Peyer's patch (tissue), 4 donors: ENCODE measurements around the gene BCL2L1. TPM values are rescaled to one million over a fixed set of nuclear protein-coding genes. Genes with fewer than 3 reads are reported as not detected.
A peak's percentile ranks its signal among the peaks of the same experiment; 100 is the strongest.

Source experiments
- DNase-seq, 3 donors: peaks; one replicate each; pipeline ENCODE4 v3.0.0-alpha.2; 2017 to 2019
- H3K27ac ChIP-seq, 4 donors: fragments of 200-600 bp; sonication (generic); one replicate each; pipeline ENCODE4 v1.5.1; 2016 to 2019
- H3K27me3 ChIP-seq, 2 donors: fragments of 200-600 bp; sonication (generic); one replicate each; pipeline ENCODE4 v1.5.1; 2019
- H3K36me3 ChIP-seq, 3 donors: fragments of 200-600 bp; sonication (generic); one replicate each; pipeline ENCODE4 v1.5.1; 2016 to 2019
- H3K4me1 ChIP-seq, 4 donors: fragments of 200-600 bp; sonication (generic); one replicate each; pipeline ENCODE4 v1.5.1; 2016 to 2019
- H3K4me3 ChIP-seq, 4 donors: fragments of 200-600 bp; sonication (generic); 1 replicate in 3 of 4; 2 replicates in 1 of 4; pipeline ENCODE4 v1.5.1; 2016 to 2019; ENCODE audit warnings: mild to moderate bottlenecking in 1 of 4
- H3K9me3 ChIP-seq, 4 donors: fragments of 200-600 bp; sonication (generic); one replicate each; pipeline ENCODE4 v1.5.1; 2016 to 2019; ENCODE audit warnings: mild to moderate bottlenecking in 1 of 4
- POLR2A ChIP-seq, 2 donors: fragments of 450-650 bp; IDR thresholded peaks; one replicate each; pipeline ENCODE4 v1.5.1; 2017; ENCODE audit warnings: antibody characterized with exemption in 2 of 2, mild to moderate bottlenecking in 2 of 2, moderate library complexity in 2 of 2
- total RNA-seq, 4 donors: library from RNA; depleted of rRNA; stranded (reverse); fragments of >200 nt; gene quantifications; one replicate each; pipeline ENCODE4 v1.1.0, GENCODE V29; 2016
- TF ChIP-seq, protein P1 (sequence below), 6 experiments: fragments of 450-650 bp in 4 of 6; fragments of 200-600 bp in 2 of 6; sonication (generic) in 1 of 6; IDR thresholded peaks; one replicate each; pipeline ENCODE4 v1.5.1; 2017 to 2019; ENCODE audit warnings: antibody characterized with exemption in 6 of 6, mild to moderate bottlenecking in 3 of 6, moderate library complexity in 1 of 6

Gene BCL2L1
- total RNA-seq, 4 donors from 2014 or later: 85.0 to 185 (median 144) TPM

DNA sequence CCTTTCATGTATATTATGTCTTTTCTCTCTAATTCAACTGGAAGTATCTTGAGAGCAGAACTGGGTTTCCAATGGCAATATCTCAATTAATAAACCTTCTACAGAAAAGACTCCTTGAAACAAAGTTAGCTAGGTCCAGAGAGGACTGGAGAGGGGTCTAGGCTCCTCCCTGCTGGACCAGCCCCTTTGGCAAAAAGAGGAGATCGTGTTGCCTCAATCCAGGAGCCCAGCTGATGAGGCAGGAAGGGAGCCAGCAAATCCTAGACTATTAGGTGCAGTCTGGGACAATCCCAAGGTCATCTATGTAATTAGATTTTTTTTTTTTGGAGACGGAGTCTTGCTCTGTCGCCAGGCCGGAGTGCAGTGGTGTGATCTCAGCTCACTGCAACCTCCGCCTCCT is 21.9 kb downstream of the BCL2L1 start:
- Histone ChIP-seq H3K4me3 (no peak overlapping the region), H3K27ac (peak overlapping the region in 2 of 4 donors; percentile 63 to 87), H3K27me3 (no peaks in the 10 kb centered on the region), H3K9me3 (no peaks in the 10 kb centered on the region), H3K36me3 (peaks cover 0 to 15% (median 0%) of the 10 kb centered on the region in 3 donors), H3K4me1 (peaks cover 0 to 60% (median 20%) of the 10 kb centered on the region in 4 donors)
- TF ChIP-seq, protein P1, sequence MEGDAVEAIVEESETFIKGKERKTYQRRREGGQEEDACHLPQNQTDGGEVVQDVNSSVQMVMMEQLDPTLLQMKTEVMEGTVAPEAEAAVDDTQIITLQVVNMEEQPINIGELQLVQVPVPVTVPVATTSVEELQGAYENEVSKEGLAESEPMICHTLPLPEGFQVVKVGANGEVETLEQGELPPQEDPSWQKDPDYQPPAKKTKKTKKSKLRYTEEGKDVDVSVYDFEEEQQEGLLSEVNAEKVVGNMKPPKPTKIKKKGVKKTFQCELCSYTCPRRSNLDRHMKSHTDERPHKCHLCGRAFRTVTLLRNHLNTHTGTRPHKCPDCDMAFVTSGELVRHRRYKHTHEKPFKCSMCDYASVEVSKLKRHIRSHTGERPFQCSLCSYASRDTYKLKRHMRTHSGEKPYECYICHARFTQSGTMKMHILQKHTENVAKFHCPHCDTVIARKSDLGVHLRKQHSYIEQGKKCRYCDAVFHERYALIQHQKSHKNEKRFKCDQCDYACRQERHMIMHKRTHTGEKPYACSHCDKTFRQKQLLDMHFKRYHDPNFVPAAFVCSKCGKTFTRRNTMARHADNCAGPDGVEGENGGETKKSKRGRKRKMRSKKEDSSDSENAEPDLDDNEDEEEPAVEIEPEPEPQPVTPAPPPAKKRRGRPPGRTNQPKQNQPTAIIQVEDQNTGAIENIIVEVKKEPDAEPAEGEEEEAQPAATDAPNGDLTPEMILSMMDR (IDR thresholded peaks at IDR 0.05): no peak
- no peak for TF ChIP-seq POLR2A (IDR thresholded peaks at IDR 0.05)
- no peak for DNase-seq

DNA sequence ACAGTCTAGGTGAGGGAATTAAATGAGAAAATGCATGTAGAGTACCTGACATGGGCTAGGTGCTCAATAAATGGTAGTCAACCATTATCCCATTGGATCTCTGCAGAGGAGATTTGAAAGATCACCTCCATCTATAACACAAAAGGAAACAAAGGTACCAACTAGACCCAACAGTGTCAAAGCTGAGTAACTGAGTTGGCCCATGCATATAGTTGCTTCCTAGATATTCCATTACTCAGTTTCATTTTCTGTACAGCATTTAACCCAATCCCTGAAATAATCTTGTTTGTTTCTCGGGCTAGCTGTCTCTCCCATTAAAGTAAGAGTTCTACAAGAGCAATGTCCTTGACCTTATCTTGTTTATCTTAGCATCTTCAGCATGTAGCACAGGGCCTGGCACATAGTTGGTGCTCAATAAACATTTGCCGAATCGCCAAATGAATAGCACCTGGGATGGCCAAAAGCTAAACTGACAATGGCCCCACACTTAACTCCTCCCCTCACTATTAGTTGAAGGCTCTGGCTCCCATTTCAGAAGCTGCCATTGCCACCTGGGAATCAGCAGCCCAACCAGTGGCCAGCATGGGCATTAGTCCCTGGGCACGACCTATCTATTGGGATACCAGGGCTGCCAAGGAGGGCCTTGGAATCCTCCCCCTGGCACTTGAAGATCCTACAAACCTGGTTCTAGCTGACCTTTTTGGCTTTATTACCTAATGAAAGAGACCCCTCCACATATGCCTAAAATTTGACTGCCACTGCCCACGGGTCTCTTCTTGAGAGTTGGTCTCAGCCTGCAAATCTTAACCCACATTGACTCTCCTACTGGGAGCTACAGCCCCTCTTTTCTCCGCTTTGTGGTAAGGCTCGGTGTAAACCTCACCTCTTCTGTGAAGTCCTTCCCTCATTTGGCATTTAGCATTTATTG is 22.6 kb downstream of the BCL2L1 start:
- Histone ChIP-seq H3K36me3 (peaks cover 0 to 10% (median 0%) of the 10 kb centered on the region in 3 donors), H3K27ac (peak overlapping the region; percentile 27 to 90 (median 75)), H3K27me3 (no peaks in the 10 kb centered on the region), H3K9me3 (no peaks in the 10 kb centered on the region), H3K4me1 (peaks cover 0 to 60% (median 18%) of the 10 kb centered on the region in 4 donors), H3K4me3 (no peak overlapping the region)
- TF ChIP-seq POLR2A (IDR thresholded peaks at IDR 0.05): no peak
- TF ChIP-seq, protein P1 (IDR thresholded peaks at IDR 0.05): no peak
- no peak for DNase-seq

DNA sequence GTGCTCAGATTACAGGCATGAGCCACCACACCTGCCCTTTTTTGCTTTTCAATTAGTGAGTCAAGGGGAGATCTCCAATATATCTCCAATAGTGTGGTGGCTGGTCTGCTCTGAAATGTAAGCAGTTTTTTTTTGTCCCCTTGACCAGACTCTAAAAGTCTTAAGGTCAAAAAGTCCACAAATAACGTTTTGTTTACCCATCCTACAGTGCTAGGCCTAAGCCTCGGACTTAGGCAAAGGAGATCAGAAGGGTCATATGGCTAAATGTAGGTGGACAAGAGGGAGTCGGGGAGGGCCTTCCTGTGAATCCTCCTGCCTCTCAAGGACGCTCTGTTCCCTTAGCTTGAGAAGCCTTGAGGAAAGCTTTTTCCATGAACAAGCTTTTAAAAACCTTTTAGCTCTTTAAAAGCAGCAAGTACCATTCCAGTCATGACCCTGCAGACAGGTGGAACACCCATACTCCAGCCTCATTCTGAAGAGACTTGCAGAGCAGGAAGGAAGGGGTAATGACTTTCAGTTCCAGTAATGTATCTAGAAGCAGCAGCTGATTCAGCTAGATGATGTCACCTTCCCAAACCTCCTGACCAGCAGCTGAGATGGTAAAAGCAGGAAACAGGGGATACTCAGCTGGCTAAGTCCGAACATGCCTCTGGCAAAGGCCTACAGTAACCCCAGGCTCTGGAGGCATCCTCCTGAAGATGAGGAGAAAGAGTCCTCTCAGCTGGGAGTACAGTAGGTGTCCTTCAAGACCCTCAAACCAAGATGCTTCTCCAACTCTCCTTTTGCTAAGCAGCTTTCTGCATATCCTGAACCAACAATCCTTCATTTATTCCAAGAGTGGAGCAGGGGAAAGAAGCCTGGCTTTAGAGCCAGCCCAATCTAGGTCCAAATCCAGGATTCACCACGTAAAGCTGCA is 23.6 kb downstream of the BCL2L1 start:
- peaks cover 0 to 59% (median 17%) of the 10 kb centered on the region in 4 donors for H3K4me1 ChIP-seq
- peak in 2 of 3 donors; percentile 35 to 85 for DNase-seq

DNA sequence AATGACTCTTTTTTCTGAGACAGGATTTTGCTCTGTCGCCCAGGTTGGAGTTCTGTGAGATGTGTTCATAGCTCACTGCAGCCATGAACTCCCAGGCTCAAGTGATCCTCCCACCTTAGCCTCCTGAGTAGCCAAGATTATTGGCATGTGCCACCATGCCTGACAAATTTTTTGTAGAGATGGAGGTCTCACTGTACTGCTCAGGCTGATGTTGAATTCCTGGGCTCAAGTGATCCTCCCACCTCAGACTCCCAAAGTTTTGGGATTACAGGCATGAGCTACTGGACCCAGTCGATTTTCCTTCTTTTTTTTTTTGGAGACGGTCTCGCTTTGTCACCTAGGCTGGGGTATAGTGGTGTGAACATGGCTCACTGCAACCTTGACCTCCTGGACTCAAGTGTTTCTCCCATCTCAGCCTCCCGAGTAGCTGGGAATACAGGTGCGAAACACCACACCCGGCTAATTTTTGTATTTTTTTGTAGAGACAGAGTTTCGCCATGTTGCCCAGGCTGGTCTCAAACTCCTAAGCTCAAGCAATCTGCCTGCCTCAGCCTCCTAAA is 24.3 kb downstream of the BCL2L1 start:
- no peaks in the 10 kb centered on the region for H3K9me3 ChIP-seq
- TF ChIP-seq, protein P1 (IDR thresholded peaks at IDR 0.05): no peak
- no peak for TF ChIP-seq POLR2A (IDR thresholded peaks at IDR 0.05)
- no peaks in the 10 kb centered on the region for H3K27me3 ChIP-seq
- H3K27ac ChIP-seq: peak overlapping the region; percentile 27 to 90 (median 75)
- no peak for DNase-seq
- H3K4me3 ChIP-seq: no peak overlapping the region
- H3K4me1 ChIP-seq: peaks cover 0 to 61% (median 17%) of the 10 kb centered on the region in 4 donors
- peaks cover 0 to 10% (median 0%) of the 10 kb centered on the region in 3 donors for H3K36me3 ChIP-seq

More for the DNA sequence above, 23.6 kb downstream of the BCL2L1 start:
- TF ChIP-seq, protein P1 (IDR thresholded peaks at IDR 0.05): no peak
- peak in 1 of 2 donors; percentile 36 for TF ChIP-seq POLR2A (IDR thresholded peaks at IDR 0.05)
- Histone ChIP-seq H3K27me3 (no peaks in the 10 kb centered on the region), H3K36me3 (peaks cover 0 to 10% (median 0%) of the 10 kb centered on the region in 3 donors), H3K27ac (peak overlapping the region; percentile 27 to 90 (median 75)), H3K4me3 (no peak overlapping the region), H3K9me3 (no peaks in the 10 kb centered on the region)
